ENCODE data around the gene IDI1.
"Not testable (repeated sequence)": the region's sequence is repeated elsewhere in the genome, so short reads cannot be mapped to it uniquely, and the experiment has no call there.

Gene IDI1

GRCh38 chr10:1078668-1079067, 29.7 kb upstream of the IDI1 start:
- no peak for TF ChIP-seq CTCF (IDR thresholded peaks at IDR 0.05; ENCODE audit: low read depth, low read length, missing control alignments)
- H3K4me3 ChIP-seq (ENCODE audit: low read depth, low read length): no peak overlapping the region
- DNase-seq (ENCODE audit: low read depth): no peak

- peak; percentile 38 for TF ChIP-seq CTCF (IDR thresholded peaks at IDR 0.05; ENCODE audit: low read depth, low read length, missing control alignments)
- no peak overlapping the region for H3K4me3 ChIP-seq (ENCODE audit: low read depth, low read length)
- no peak for DNase-seq (ENCODE audit: low read depth)
These were observed 25.9 kb upstream of the IDI1 start for GRCh38 chr10:1074748-1075308.

GRCh38 chr10:1074052-1074747, 25.3 kb upstream of the IDI1 start:
- H3K4me3 ChIP-seq (ENCODE audit: low read depth, low read length): no peak overlapping the region
- DNase-seq (ENCODE audit: low read depth): no peak
- TF ChIP-seq CTCF (IDR thresholded peaks at IDR 0.05; ENCODE audit: low read depth, low read length, missing control alignments): peak; percentile 39

- no peak for DNase-seq (ENCODE audit: low read depth)
- TF ChIP-seq CTCF (IDR thresholded peaks at IDR 0.05; ENCODE audit: low read depth, low read length, missing control alignments): no peak
- no peak overlapping the region for H3K4me3 ChIP-seq (ENCODE audit: low read depth, low read length)
These were observed 22.0 kb upstream of the IDI1 start for GRCh38 chr10:1070919-1071318.

- TF ChIP-seq CTCF (IDR thresholded peaks at IDR 0.05; ENCODE audit: low read depth, low read length, missing control alignments): no peak
- DNase-seq (ENCODE audit: low read depth): no peak
- H3K4me3 ChIP-seq (ENCODE audit: low read depth, low read length): no peak overlapping the region
These were observed 19.8 kb upstream of the IDI1 start for GRCh38 chr10:1068380-1069361.

- not testable (repeated sequence) for H3K4me3 ChIP-seq (ENCODE audit: low read depth, low read length); DNase-seq (ENCODE audit: low read depth)
These were observed 17.8 kb upstream of the IDI1 start for GRCh38 chr10:1066734-1067133.

GRCh38 chr10:1064964-1065247, 16.0 kb upstream of the IDI1 start:
- DNase-seq (ENCODE audit: low read depth): no peak
- H3K4me3 ChIP-seq (ENCODE audit: low read depth, low read length): no peak overlapping the region
- no peak for TF ChIP-seq CTCF (IDR thresholded peaks at IDR 0.05; ENCODE audit: low read depth, low read length, missing control alignments)

Measured in GM12864 (cell line).